NCI-H1694 treated with DMSO at 0.1 percent for 48 hours (cell line): Measurements from ENCODE around the gene ERCC1.

Source experiments
- DNase-seq: peaks from one replicate; lab custom pipeline; 2025; lab: John Stamatoyannopoulos, UW

Gene ERCC1

DNA sequence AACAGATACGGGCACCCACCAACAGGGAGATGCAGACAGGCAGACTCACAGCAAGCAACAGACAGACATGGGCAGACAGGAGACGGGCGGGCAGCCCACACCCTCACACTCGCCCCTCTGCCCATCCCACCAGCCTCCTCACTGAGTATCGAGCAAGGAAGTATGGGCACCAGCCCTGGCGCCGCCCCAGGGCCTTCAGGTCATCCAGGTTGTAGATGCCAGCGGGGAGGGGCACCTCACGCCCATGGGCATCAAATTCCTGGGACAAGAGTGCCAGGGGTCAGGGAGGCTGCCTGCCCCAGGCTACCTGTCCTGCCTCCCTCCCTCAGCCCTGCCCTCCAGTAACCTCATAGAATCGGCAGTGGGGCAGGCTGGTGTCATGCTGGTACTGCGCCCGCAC lies 59.0 kb downstream of the ERCC1 start:
- no peak for DNase-seq

GRCh38 chr19:45363861-45364459 lies 59.8 kb downstream of the ERCC1 start:
- no peak for DNase-seq

- DNase-seq = no peak
Observed at GRCh38 chr19:45362291-45362690, 61.4 kb downstream of the ERCC1 start.

DNA sequence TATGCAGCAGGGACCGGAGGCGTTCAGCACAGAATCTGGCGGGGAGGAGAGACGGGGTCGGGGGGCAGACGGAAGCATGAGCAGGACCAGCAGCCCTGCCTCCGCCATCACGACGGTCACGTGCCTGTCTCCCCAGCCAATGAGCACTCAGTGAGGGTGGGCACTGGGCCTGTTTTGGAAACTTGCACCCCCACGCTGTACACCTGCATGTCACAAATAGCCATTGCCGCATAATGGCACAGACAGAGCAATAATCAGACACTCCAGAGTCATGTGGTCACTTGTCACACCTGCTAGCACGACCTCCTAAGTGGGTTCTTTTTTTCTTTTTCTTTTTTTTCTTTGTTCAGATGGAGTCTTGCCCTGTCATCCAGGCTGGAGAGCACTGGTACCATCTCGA lies 62.1 kb downstream of the ERCC1 start:
- DNase-seq = no peak

DNA sequence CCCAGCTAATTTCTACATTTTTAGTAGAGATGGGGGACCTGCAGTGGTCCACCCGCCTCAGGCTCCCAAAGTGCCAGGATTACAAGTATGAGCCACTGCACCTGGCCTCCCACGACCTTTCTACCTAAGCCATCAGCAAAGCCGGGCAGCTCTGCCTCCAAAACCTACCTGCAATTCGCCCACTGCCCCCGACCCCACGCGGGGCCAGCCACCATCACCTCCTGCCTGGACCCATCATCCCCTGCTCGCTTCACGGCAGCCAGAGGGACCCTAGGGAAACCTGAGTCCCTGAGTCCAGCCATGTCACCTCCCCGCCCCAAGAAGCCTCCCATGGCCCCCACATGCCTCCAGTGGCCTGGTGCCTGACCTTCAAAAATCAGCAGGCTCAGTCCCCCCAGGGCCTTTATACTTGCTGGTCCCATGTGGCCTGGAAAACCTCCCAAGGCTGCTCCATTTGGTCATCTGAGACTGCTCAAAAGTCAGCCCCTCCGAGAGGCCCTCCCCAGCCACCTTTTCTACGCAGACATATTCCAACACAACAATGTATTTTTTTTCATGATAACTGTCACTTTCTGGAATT lies 65.4 kb downstream of the ERCC1 start:
- no peak for DNase-seq

- DNase-seq = no peak
Observed at GRCh38 chr19:45357445-45357783, 66.3 kb downstream of the ERCC1 start.
